ENCODE measurements around the gene AKAP13.
A peak's percentile ranks its signal among the peaks of the same experiment; 100 is the strongest.
"Not testable (repeated sequence)": the region's sequence is repeated elsewhere in the genome, so short reads cannot be mapped to it uniquely, and the experiment has no call there.

AKAP13 gene

GRCh38 chr15:85503151-85503799 is 122.9 kb downstream of the AKAP13 start:
- peak in 1 of 2 experiments; percentile 14 for DNase-seq

DNA sequence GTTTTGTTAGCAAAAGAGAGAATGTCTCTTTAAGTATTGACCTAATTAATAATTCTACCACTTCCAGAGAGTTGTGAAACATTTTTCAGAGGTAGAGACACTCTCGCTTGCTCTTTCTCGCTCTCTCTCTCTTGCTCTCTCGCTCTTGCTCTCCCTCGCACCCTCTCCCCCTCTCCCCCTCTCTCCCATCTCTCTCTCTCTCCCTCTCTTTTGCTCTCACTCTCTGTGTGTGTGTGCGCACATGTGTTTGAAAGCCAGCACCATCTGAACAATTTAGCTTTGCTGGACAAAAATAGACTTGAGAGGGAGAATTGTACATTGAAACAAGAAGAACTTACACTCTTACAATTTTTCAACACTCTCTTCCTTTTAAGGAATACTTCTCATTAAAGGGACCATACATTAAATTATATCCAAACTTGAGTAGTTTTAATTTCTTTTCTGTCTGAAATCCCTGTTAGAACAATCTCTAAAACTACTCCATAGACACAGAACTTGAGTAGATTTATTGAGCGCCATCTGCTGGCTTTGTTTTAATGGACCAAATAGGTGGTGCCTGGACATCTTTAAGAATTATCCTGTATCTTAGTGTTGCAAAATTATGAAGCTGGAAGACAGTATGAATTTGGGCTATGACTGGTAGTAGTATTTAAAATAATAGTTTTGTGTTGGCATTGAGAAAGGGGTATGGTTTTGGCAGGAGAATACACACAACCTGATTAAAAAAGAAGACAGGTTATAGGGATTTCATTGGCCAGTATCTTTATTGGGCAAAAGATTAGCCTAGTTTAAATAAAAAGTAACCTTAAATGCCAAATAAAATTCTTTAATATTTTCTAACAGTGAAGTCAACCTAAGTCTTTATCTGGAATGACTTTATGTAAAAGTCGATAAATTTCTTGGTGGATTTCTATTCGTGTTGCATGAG is 124.6 kb downstream of the AKAP13 start:
- peak; percentile 30 to 67 for DNase-seq

DNA sequence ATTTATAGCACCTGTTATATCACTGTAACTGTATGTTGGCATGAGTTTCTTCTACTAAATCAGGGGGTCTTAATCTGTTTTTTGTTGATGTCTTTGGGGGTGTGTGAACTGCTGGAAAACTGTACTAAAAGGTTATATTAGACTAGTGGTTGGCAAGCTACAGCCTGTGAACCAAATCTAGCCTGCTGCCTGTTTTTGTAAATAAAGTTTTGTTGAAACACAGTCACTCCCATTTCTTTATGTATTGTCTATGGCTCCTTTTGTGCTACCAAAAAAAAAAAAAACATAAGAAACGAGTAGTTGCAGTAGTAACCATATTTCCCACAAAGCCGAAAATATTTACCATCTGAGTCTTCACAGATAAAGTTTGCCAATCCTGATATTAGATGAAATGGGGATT is 126.7 kb downstream of the AKAP13 start:
- DNase-seq, result no peak

- no peak for DNase-seq
These were observed 129.6 kb downstream of the AKAP13 start for GRCh38 chr15:85509973-85510372.

GRCh38 chr15:85514413-85514812 is 134.0 kb downstream of the AKAP13 start:
- DNase-seq, result no peak

DNA sequence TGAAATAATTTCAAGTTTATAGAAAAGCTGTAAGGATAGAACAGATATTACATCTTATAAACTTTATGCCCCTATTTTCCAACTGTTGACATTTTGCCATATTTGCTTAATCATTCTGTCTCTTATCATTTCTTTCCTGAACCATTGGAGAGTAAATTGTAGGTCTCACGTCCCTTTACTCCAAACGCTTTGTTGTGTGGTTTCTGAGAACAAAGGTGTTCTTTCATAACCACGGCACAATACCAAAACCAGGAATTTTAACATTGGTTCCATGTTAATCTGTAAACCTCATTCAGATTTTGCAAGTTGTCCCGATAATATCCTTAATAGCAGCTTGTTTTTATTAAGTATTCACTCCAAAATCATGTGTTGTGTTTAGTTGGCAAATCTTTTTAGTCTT is 134.8 kb downstream of the AKAP13 start:
- DNase-seq, result no peak

DNA sequence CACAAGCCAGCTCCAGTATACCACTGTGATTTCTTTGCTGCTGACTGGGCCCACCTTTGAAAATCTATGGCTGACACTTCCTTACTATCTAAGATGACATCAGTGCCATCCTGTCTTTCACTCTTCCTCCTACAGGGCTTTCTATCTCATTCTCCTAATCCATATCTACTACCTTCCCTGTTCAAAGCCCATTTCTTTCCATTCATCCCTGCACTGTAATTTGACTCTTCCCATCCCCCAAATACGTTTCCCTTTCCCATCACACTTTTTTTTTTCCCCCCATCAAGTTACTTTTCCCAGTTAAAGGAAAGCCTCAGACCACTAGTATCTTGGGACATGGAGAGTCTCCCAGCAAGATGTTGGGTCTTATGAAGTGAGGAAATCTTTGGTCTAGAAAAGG is 136.7 kb downstream of the AKAP13 start:
- no peak for DNase-seq

DNA sequence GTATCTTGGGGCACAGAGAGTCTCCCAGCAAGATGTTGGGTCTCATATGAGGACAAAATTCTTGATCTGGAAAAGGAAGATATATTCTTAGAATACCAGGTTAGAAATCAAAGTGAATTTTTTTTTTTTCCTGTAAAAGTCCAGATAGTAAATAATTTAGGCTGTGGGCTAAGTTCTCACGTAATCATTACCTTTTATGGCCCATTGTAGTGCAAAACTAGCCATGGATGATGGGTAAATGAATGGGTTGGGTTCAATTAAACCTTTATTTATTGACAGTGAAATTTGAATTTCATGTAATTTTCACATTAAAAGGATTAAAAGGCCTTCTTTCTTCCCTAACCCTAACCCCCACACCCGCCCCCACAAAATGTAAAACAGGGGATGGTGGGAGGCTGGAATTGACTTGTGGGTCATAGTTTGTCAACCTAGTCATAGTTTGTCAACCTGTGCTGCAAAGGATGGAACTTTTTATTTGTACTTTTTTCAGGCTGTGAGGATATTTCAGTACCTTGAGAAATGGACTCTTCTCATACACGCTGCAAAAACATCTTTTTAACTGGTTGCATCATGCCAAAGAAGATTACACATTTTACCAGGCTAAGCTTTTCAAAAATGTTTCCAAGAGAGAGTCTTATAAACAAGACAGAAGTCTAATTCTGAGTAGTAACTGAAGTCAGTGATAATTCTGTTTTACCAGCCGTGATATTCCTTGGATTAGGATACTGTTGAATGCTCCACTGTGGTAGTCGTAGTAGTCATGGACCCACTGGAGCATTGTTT is 138.8 kb downstream of the AKAP13 start:
- DNase-seq, result no peak

- no peak for DNase-seq
These were observed 140.2 kb downstream of the AKAP13 start for GRCh38 chr15:85520650-85521049.

DNA sequence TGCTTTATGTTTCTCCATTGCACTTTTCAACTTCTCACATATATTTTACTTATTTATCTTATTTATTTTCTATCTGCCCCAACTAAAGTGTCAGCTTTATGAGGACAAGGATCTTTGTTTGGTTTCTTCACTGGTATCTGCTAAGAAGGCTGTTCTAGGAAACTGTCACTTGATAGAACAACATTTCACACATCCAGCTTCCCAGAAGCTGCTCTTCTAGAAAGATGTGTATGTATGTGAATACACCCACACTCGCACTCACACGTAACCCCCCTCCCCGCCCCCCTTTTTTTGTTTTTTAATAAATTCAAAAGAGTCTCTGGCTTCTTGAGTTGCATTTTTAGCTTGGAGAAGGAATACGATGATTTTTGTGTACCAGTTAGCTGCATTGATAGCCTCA is 143.1 kb downstream of the AKAP13 start:
- no peak for DNase-seq

GRCh38 chr15:85525755-85526154 is 145.4 kb downstream of the AKAP13 start:
- no peak for DNase-seq

GRCh38 chr15:85527895-85528294 is 147.5 kb downstream of the AKAP13 start:
- DNase-seq, result no peak

GRCh38 chr15:85530079-85530478 is 149.7 kb downstream of the AKAP13 start:
- no peak for DNase-seq

DNA sequence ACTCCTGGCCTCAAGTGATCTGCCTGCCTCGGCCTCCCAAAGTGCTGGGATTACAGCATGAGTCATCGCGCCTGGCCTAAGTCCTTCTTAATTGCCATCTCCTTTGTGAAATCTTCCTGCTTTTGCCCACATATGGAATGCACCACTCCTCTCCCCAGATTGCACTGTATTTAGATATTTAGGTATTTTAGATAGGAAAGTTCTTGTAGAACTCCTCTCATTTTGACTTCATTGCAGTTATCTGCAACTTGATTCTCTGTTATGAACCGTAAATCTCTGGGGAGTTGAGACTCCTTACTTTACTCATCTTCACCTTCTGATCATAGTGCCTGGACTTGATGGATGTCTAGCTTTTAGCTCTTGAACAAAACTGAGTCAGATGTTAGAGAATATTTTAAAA is 150.7 kb downstream of the AKAP13 start:
- DNase-seq, result no peak

DNA sequence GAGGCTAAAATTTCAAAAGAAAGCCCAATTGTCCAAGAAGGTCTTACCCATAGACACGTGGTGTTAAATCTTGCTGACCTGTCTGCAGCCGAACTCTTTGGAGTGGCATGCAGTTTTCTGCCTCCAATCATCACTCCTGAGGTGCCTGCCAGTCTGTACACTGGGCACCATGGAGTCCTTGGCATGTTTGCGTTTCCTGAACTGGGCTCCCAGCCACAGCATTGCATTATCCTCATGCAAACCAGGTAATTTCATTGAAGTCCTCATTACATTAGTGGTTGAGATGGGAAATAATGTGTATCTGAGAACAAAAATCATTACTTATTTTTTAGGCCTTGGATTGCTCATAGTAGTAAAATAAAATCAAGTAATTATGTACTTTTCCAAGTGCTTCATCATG is 152.3 kb downstream of the AKAP13 start:
- no peak for DNase-seq

- DNase-seq, result no peak
These were observed 153.6 kb downstream of the AKAP13 start for GRCh38 chr15:85534031-85534430.

DNA sequence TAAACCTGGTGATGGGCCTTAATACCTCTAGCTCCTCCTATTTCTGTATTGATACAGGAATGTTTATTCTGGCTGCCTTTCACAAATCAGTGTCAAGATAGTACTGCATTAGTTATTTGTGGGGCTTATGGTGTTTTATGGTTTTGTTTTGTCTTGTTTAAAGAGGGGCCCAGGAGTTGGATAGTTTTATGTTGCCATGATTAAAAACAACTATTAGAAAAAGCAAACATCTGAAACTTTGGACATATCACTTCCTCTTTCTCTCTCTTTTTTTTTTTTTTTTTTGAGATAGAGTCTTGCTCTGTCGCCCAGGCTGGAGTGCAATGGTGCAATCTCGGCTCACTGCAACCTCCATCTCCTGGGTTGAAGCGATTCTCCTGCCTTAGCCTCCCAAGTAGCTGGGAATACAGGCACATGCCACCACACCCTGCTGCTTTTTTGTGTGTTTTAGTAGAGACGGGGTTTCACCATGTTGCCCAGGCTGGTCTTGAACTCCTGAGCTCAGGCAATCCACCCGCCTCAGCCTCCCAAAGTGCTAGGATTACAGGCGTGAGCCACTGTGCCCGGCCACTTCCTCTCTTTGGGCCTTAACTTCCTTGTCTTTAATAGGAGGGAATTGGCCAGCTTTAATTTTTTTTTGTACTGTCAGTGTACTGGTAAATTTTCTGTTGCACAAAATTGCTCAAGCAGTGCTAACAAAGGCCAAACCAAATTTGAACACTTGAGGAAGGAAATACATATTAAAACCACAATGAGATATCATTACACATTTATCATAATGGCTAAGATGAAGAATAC is 155.3 kb downstream of the AKAP13 start:
- DNase-seq, result not testable (repeated sequence)

GRCh38 chr15:85536341-85536740 is 155.9 kb downstream of the AKAP13 start:
- DNase-seq, result no peak

DNA sequence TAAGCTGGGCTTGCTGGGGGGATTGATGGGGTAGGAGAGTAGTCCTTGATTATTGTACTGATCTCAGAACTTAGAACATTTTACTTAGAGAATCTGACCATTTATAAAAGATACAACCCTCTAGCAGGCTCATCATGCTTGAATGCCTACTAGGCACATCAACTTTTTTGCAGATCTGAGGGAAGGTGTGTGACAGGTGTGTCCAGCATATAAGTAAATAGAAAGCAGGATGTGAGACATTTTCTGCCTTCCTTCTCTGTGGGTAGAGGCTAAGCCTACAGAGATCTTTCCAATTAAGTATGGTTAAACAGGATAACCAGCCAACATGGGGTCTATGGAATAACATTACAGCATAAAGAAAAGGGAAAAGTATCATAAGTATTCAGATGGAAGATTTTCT is 159.1 kb downstream of the AKAP13 start:
- DNase-seq, result no peak

- no peak for DNase-seq
These were observed 159.8 kb downstream of the AKAP13 start for GRCh38 chr15:85540085-85540797.

DNA sequence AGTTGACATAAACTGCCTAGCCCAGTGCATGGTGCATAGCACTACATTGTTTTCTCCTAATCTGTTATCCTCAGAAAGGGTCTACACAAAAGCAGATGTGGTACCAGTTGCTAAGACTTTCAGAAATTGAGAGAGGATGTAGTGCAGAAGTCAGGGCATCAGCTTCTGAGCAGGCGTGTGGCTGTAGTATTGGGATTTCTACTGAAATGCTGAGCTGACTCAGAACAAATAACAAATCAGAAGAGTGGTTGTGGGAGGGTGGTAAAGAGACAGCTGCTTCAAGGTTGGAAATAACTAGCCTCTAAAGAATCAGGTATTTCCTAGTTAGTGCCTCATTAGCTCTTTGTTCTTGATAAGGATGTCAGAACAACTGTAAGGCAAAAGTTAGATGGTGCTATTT is 161.3 kb downstream of the AKAP13 start:
- DNase-seq, result no peak

- no peak for DNase-seq
These were observed 162.1 kb downstream of the AKAP13 start for GRCh38 chr15:85542488-85542887.
